Endometrium (tissue), 2 donors: Measurements from ENCODE around the gene GALNT6.

Experiments used
- FAIRE-seq: peaks from 2 replicates; lab custom pipeline; 2012; peaks lifted over from hg19 to GRCh38; lab: Jason Lieb, UNC
- donor health status: control.
- donor health status: control.

The GALNT6 gene

DNA sequence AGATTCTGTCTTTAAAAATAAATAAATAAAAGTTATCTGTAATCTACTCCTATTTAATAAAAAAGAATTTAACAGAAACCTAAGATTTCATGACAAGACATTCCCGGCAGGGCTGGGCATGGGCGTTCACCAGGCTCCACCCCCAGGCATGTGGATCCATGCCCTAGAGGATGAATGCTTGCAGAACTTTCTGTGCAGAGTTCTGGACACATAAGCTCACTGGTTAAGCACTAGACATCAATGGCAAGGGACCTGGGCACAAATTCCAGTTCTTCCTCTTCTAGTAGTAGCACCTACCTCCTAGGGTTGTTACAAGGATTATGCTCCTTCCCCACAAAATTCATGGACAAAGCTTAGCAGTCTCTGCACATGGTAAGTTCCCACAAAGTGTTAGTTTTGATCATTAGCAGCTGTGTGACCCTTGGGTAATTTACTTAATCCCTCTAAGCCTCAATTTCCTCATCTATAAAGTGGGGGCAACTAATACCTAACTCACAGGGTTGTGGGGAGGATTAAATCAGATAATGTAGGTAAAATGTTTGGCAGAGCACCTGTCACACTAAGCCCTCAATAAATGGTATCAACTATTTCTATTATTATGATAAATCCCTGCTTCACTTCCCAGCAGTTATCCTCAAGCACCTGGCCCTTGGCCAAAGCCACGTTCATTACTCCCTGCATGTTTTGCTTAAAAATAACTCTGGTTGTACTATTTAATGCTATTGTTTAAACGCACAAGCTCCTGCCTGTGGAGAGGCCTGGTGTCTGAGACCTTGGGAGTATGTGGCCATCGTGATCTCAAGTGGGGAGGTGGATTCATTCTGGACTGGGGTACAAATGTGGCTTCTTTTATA is 9.8 kb downstream of the GALNT6 start:
- FAIRE-seq = no peak

- FAIRE-seq = no peak
Measured at GRCh38 chr12:51379571-51379970, 11.6 kb downstream of the GALNT6 start.

DNA sequence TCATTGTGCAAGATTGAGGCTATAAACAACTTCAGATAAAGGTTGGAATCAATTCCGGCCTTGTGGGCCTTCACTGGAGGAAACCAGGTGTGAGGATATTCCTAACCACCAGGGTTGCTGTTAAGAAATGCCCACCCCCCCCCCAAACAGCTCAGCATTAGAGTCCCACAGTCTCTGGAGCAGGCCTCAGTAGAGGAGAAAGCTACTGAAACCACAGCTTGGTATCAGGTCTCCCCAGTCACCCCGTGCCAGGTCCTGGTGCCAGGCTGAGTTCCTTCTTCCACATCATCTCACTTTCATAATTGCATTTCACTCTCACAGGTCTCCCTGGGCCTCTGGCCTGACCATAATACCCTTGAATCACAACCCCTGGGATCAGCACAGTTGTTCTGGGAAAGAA is 12.5 kb downstream of the GALNT6 start:
- FAIRE-seq = no peak

- no peak for FAIRE-seq
Measured at GRCh38 chr12:51377099-51377984, 13.9 kb downstream of the GALNT6 start.

- no peak for FAIRE-seq
Measured at GRCh38 chr12:51374856-51375255, 16.4 kb downstream of the GALNT6 start.

DNA sequence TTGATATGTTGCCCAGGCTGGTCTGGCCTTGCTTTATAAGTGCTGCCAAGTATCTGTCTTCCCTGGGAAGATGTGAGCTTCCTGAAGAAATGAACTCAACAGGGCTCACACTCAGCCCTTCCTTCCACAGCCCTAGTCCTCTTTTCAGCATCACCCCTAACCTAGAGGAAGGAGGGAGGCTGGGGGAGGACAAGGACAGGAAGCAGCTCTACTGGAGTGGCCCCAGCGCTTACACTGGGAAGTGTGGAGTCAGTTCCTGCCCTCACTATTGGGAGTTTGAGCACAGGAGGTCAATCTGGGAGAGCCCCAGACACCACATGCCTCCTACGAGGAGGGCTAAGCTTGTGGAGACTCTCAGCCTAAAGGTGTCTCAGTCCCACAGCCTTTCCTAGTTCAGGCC is 16.8 kb downstream of the GALNT6 start:
- FAIRE-seq = no peak

DNA sequence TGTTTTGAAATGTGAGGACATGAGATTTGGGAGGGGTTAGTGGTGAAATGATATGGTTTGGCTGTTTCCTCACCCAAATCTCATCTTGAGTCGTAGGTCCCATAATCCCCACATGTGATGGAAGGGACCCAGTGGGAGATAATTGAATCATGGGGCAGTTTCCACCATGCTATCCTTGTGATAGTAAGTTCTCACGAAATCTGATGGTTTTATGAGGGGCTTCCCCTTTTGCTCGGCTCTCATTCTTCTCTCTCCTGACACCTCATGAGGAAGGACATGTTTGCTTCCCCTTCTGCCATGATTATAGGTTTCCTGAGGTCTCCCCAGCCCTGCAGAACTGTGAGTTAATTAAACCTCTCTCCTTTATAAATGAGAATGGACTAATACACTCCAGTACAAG is 18.0 kb downstream of the GALNT6 start:
- no peak for FAIRE-seq

DNA sequence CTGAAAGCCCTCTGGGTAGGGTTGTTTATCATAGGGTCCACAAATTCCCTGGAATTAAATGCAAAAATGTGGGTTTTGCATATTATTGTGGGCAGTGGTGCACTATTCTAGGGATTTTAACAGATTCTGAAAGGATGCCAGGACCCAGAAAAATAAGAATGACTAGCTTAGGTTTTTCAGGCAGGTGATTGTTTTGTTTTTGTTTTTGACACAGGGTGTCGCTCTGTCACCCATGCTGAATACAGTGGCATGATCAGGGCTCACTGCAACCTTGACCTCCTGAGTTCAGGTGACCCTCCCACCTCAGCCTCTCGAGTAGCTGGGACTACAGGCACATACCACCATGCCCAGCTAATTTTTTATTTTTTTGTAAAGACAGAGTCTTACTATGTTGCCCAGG is 19.2 kb downstream of the GALNT6 start:
- FAIRE-seq = no peak

DNA sequence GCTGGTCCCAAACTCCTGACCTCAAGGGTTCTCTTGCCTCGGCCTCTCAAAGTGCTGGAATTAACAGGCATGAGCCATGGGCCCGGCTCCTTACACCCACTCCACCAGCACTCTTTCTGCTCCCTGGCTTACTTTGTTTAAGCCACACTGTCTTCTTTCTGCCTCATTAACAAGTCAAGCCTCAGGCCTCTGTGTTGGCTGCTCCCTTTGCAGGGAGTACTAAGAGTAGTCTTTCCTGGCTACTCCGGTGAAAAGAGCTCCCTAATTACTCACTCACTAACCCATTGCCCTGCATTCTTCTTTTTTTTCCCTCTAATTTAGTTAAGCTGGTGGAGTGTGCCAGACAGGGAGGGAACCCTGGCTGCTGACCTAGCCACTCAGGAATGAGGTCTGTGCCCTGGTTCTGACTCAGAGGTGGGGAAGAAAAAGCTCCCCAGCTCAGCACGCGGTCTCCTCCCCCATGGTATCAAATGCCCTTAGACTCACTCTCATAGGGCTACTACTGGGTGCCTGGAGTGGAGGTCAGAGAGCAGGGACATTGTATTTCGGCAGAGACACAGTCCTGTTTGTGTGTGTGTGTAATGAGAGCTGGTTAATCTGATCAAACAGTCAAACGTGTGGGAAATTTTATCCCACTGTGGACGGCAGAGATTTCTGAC is 19.8 kb downstream of the GALNT6 start:
- no peak for FAIRE-seq

GRCh38 chr12:51370667-51371066 is 20.5 kb downstream of the GALNT6 start:
- FAIRE-seq = no peak

DNA sequence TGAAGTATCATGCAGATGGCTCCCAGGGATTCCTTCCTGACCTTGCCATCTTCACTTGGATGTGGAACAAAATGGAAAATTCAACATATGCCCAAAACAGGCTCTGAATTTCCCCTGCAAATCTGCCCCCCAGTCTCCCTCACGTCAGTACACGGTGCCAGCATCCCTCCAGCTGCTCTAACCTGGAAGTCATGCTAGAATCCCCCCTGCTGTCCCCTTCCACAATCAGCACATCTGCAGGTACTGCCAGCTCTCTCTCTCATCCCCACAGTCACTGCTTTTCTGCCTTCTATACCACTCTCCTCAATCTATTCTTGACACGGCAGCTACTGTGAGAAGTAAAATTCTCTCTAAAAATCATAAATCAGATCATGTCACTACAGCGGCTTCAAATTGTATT is 21.6 kb downstream of the GALNT6 start:
- no peak for FAIRE-seq

GRCh38 chr12:51368640-51369517 is 22.3 kb downstream of the GALNT6 start:
- FAIRE-seq = no peak

DNA sequence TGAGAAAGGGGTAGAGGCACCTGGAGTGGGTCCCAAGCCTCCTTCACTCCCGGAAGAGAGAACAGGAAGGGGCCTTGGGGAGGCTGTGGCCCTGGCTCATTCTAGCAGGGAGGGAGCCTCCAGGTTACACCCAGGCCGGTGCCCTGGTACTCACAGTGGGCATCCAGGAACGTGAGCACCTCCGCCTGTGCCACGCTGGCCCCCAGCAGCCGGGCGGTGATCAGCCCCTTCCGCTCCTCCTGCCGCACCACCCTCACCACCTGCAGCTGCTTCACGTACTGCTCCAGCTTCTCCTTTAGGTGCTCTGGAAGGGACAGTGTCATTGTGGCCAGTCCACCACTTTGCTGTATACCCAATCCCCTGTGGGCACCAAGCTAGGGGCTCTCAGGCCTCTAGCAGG is 25.9 kb downstream of the GALNT6 start:
- FAIRE-seq = no peak

DNA sequence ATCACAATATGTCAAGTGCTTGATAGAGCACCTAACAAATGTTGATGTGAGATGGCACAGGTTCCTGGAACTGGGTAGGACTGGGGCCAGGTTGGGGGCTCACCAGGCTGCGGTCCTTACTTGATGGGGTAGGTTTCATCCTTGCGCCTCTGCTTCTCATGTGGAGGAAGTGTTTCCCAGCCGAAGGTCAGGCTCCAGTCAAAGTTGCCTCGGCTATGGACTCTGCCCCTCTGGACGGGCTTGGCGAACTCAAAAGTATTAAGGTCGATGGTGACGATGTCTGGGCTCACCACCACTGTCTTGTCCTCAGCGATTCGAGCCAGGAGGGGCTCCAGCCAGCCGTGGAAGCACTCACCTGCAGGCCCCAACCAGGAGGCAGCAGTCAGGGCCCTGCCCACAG is 27.2 kb downstream of the GALNT6 start:
- no peak for FAIRE-seq

- FAIRE-seq = no peak
Measured at GRCh38 chr12:51362747-51363342, 28.4 kb downstream of the GALNT6 start.

- FAIRE-seq = no peak
Measured at GRCh38 chr12:51362307-51362706, 28.9 kb downstream of the GALNT6 start.

DNA sequence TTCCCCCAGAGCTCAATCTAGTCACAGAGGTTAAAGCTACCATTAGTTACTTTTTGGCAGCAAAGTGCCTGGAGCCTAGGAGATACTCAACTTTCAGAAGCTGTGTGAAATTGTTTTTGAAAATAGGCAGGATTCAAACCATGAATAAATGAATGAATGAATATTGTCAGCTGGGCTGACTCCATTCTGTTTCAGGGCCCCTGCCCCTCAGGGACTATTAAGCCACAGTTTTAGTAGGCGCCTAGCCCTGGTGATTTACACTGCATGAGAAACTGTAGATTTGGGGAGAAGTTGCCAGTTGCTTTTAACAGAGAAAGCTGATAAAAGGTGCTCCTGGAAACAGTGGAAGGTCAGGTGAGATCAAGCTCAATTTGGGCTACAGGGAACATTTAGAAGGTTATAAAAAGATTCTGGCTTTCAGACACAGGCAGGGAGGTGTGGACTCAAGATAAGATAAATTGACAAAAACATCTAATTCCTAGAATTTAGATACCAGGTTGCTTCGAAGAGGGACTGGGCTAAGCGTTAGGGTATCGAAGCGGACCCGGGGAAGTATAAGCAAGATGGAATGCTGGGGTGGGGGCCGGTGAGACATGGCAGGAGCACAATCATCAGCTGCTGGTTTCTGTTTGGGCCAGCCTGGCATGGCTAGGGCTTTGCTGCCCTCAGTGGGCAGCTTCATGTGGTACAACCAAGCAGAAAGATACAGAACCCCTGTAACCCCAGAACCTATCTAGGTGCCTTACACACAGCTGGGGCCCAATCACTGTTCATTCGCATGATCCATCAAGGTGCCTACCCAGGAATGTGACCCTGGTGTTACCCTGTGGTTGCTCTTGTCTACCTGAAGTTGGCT is 29.8 kb downstream of the GALNT6 start:
- FAIRE-seq = no peak

- FAIRE-seq = no peak
Measured at GRCh38 chr12:51360315-51360714, 30.9 kb downstream of the GALNT6 start.

DNA sequence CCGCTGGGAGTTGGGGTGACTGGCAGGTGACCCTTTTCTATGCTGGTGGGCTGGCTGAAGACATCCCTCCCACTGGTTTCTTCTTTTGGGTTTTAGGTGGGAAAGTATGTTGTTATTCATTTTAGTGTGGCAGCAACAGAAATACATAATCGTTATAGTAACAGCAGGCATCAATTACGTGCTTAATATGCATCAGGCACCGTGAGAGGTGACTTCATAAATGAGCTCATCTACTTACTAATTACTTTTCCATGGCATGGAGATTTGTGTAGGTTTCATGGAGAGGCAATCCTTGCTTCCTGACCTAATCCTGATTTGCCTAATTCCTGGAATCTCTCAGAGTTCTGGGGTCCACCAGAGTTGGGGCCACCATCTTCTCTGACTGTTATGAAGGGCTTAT is 31.4 kb downstream of the GALNT6 start:
- no peak for FAIRE-seq

- no peak for FAIRE-seq
Measured at GRCh38 chr12:51358496-51358895, 32.7 kb downstream of the GALNT6 start.
